Glutamatergic neuron (in vitro differentiated cells): ENCODE measurements around the gene ESR2. TPM values are rescaled to one million over a fixed set of nuclear protein-coding genes. Genes with fewer than 3 reads are reported as not detected.

Source experiments
- DNase-seq: peaks from one replicate; pipeline ENCODE4 v3.0.0; 2022
- H3K27ac Mint-ChIP-seq: one replicate; pipeline ENCODE4 v1.8.0; 2020; ENCODE audit warnings: mild to moderate bottlenecking, mixed read lengths, inconsistent platforms; ENCODE audit not compliant: unreplicated experiment
- H3K27me3 Mint-ChIP-seq: one replicate; pipeline ENCODE4 v1.8.0; 2020; ENCODE audit warnings: mild to moderate bottlenecking, moderate library complexity, mixed read lengths, inconsistent platforms; ENCODE audit not compliant: unreplicated experiment
- H3K36me3 Mint-ChIP-seq: one replicate; pipeline ENCODE4 v1.8.0; 2020; ENCODE audit warnings: mild to moderate bottlenecking, mixed read lengths, inconsistent platforms; ENCODE audit not compliant: unreplicated experiment
- H3K4me1 Mint-ChIP-seq: one replicate; pipeline ENCODE4 v1.8.0; 2020; ENCODE audit warnings: mild to moderate bottlenecking, low read depth, mixed read lengths, inconsistent platforms; ENCODE audit not compliant: unreplicated experiment
- H3K4me3 Mint-ChIP-seq: one replicate; pipeline ENCODE4 v1.8.0; 2020; ENCODE audit warnings: mild to moderate bottlenecking, mixed read lengths, inconsistent platforms; ENCODE audit not compliant: unreplicated experiment
- H3K9me3 Mint-ChIP-seq: one replicate; pipeline ENCODE4 v1.8.0; 2020; ENCODE audit warnings: mild to moderate bottlenecking, moderate library complexity, mixed read lengths, inconsistent platforms; ENCODE audit not compliant: unreplicated experiment
- total RNA-seq: library from RNA; stranded (reverse); fragmentation: NEBNext Ultra II Directional; extraction: Animal tissue kit (Norgen Biotek cat#: 25700); gene quantifications from one replicate; pipeline ENCODE4 v1.2.1, GENCODE V29; 2021; ENCODE audit not compliant: unreplicated experiment
- TF ChIP-seq, protein P1 (sequence below): fragments of 200-600 bp; sonication (generic); IDR thresholded peaks from one replicate; pipeline ENCODE4 v1.5.0; 2021; ENCODE audit not compliant: partially characterized antibody, unreplicated experiment

The ESR2 gene
- total RNA-seq, 1 donor from 2014 or later, result 0.66 TPM

DNA sequence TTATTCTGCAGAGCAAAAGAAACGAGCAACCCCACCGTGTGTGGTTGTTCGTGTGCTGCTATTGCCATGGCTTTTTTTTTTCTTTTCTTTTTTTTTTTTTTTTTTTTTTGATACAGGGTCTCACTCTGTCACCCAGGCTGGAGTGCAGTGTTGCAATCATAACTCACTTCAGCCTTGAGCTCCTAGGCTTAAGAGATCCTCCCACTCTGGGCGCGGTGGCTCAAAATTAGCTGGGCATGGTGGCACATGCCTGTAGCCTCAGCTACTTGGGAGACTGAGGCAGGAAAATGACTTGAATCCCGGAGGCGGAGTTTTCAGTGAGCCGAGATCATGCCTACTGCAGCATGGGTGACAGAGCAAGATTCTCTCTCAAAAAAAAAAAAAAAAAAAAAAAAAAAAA lies 144.2 kb downstream of the ESR2 start:
- Mint-ChIP-seq H3K27me3 (no peaks in the 10 kb centered on the region), H3K36me3 (no peaks in the 10 kb centered on the region), H3K4me1 (no peaks in the 10 kb centered on the region), H3K27ac (no peak overlapping the region), H3K9me3 (no peaks in the 10 kb centered on the region), H3K4me3 (no peak overlapping the region)
- DNase-seq, result no peak
- TF ChIP-seq, protein P1, sequence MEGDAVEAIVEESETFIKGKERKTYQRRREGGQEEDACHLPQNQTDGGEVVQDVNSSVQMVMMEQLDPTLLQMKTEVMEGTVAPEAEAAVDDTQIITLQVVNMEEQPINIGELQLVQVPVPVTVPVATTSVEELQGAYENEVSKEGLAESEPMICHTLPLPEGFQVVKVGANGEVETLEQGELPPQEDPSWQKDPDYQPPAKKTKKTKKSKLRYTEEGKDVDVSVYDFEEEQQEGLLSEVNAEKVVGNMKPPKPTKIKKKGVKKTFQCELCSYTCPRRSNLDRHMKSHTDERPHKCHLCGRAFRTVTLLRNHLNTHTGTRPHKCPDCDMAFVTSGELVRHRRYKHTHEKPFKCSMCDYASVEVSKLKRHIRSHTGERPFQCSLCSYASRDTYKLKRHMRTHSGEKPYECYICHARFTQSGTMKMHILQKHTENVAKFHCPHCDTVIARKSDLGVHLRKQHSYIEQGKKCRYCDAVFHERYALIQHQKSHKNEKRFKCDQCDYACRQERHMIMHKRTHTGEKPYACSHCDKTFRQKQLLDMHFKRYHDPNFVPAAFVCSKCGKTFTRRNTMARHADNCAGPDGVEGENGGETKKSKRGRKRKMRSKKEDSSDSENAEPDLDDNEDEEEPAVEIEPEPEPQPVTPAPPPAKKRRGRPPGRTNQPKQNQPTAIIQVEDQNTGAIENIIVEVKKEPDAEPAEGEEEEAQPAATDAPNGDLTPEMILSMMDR, result no peak

DNA sequence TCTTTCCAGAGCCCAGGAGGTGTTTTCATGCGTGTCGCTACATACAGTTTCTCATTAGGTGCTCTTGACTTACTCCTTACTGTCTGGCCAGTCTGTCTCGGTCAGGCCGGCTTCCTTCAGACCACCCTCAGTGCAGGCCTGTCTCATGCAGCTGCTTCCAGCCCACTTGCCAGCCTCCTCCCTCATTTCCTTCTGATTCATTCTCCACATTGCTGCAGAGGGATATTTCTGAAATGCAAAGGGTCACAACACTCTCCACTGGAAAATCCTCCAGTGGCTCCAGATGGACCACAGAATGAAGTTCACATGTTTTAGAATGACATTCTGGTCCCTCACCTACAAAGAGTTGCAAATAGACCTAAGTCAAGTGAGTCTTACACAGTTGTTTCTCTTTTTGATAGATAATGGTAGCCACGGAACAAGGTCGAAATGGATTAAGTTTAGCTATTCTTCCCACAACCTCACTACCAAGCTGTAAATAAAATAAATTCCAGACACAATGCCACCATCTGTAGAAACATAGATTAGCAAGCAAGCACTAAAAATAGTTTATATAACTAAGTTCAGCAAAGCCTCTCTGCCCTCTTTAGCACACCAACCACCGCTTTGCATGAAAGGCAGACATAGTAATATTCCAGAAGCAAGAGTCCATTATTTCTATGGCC lies 146.9 kb downstream of the ESR2 start:
- Mint-ChIP-seq H3K4me1 (no peaks in the 10 kb centered on the region), H3K27me3 (no peaks in the 10 kb centered on the region), H3K36me3 (no peaks in the 10 kb centered on the region), H3K4me3 (no peak overlapping the region), H3K27ac (no peak overlapping the region), H3K9me3 (no peaks in the 10 kb centered on the region)
- no peak for DNase-seq
- TF ChIP-seq, protein P1, result no peak

DNA sequence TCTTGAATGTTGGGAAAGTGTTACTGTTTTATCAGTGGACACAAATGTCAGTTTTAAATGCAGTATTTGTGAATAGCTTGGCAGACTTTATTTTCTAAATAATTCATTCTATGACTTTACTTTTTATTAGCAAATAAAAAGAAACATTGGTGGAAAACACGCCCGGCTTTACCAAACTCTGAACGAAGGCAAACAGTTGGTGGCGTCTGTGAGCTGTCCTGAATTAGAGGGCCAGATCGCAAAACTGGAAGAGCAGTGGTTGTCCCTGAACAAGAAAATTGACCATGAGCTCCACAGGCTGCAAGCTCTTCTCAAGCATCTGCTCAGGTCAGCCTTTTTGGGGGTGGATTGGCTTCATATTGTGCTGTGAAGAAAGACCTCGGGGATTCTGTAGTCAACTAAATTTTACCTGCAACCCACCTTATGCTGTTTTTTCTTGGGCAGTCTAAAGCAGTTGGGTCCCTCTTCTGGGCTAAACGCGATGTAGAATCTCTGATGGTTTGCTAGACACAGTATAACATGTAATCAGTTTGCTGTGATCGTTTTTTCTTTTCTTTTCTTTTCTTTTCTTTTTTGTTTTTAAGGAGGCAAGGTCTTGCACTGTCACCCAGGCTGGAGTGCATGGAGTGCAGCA lies 156.4 kb downstream of the ESR2 start:
- TF ChIP-seq, protein P1, result no peak
- no peak for DNase-seq
- Mint-ChIP-seq H3K9me3 (no peaks in the 10 kb centered on the region), H3K4me3 (no peak overlapping the region), H3K27me3 (no peaks in the 10 kb centered on the region), H3K27ac (no peak overlapping the region), H3K4me1 (no peaks in the 10 kb centered on the region), H3K36me3 (no peaks in the 10 kb centered on the region)

DNA sequence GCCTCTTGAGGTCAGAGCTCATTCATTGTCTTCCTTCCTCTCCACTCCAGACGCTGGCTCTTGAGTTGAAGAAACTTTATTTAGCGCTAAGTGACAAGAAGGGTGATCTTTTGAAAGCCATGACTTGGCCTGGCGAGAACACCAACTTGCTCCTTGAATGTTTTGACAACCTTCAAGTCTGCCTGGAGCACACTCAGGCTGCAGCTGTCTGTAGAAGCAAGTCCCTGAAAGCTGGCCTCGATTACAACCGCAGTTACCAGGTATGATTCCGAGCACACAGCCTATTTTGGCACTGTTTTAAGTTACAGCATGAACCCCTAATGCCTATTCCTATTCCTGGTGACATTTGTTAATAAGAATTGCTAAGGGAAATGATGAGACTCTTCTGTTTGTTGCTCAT lies 167.6 kb downstream of the ESR2 start:
- no peak for DNase-seq
- Mint-ChIP-seq H3K9me3 (no peaks in the 10 kb centered on the region), H3K4me1 (no peaks in the 10 kb centered on the region), H3K36me3 (no peaks in the 10 kb centered on the region), H3K4me3 (no peak overlapping the region), H3K27me3 (peaks cover 2% of the 10 kb centered on the region), H3K27ac (no peak overlapping the region)
- TF ChIP-seq, protein P1, result no peak

DNA sequence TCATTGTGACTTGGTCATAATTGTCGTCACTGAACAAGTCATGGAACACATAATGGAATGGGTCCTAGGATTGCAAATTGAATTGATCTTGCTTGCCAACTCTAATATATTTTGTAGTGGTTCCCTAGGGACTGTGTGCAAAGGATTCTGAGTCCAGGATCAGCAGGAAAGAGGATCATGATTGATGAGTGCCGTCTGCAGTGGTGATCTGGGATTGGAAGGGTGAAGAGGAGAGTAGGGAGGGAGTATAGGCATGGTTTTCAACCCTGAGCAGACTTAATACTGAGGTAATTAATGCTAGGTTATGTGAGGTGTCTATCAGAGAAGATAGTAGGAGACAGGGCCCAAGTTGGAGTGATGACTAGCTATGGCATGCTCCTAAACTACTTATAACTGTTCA lies 168.9 kb downstream of the ESR2 start:
- no peaks in the 10 kb centered on the region for H3K4me1 Mint-ChIP-seq
- DNase-seq, result no peak
- H3K9me3 Mint-ChIP-seq, result no peaks in the 10 kb centered on the region
- TF ChIP-seq, protein P1, result no peak
- no peak overlapping the region for H3K4me3 Mint-ChIP-seq
- peaks cover 2% of the 10 kb centered on the region for H3K27me3 Mint-ChIP-seq
- H3K27ac Mint-ChIP-seq, result no peak overlapping the region
- no peaks in the 10 kb centered on the region for H3K36me3 Mint-ChIP-seq
